HG02981 (cell line): ENCODE measurements around the gene RNF26.

Experiments
- ATAC-seq: cut with Tn5 transposase; IDR thresholded peaks from one replicate; pipeline ENCODE4 v1.9.1; 2021; ENCODE audit warnings: mild to moderate bottlenecking, moderate library complexity; ENCODE audit not compliant: unreplicated experiment

RNF26 gene

GRCh38 chr11:119369132-119369925, 35.0 kb downstream of the RNF26 start:
- ATAC-seq: no peak

- no peak for ATAC-seq
Observed at GRCh38 chr11:119370486-119371046, 36.2 kb downstream of the RNF26 start.

- ATAC-seq: no peak
Observed at GRCh38 chr11:119371067-119371601, 36.8 kb downstream of the RNF26 start.

- ATAC-seq: no peak
Observed at GRCh38 chr11:119371778-119372182, 37.5 kb downstream of the RNF26 start.

- no peak for ATAC-seq
Observed at GRCh38 chr11:119372260-119373058, 38.1 kb downstream of the RNF26 start.

GRCh38 chr11:119373059-119373920, 39.0 kb downstream of the RNF26 start:
- ATAC-seq: no peak

- no peak for ATAC-seq
Observed at GRCh38 chr11:119373921-119374631, 39.7 kb downstream of the RNF26 start.

- ATAC-seq: no peak
Observed at GRCh38 chr11:119374632-119375336, 40.5 kb downstream of the RNF26 start.

- ATAC-seq: no peak
Observed at GRCh38 chr11:119375337-119376196, 41.2 kb downstream of the RNF26 start.

GRCh38 chr11:119376197-119376847, 42.0 kb downstream of the RNF26 start:
- no peak for ATAC-seq

GRCh38 chr11:119377112-119377901, 43.0 kb downstream of the RNF26 start:
- no peak for ATAC-seq

- ATAC-seq: no peak
Observed at GRCh38 chr11:119377961-119378667, 43.8 kb downstream of the RNF26 start.

GRCh38 chr11:119378851-119379465, 44.6 kb downstream of the RNF26 start:
- ATAC-seq: no peak

- no peak for ATAC-seq
Observed at GRCh38 chr11:119380160-119380826, 46.0 kb downstream of the RNF26 start.

- ATAC-seq: no peak
Observed at GRCh38 chr11:119380827-119381180, 46.5 kb downstream of the RNF26 start.
